ENCODE measurements around the gene SERINC4. TPM values are rescaled to one million over a fixed set of nuclear protein-coding genes. Genes with fewer than 3 reads are reported as not detected.
"Not testable (repeated sequence)": the region's sequence is repeated elsewhere in the genome, so short reads cannot be mapped to it uniquely, and the experiment has no call there.

The SERINC4 gene
- total RNA-seq: under 1 TPM in 2 of 6 experiments, not detected in 4; 0.22 to 0.26 TPM
- long read RNA-seq: 0 reads

GRCh38 chr15:43799945-43800285, at the start of gene SERINC4:
Gene SERINC4, minus strand, starts transcription at chr15:43800220. Its CDS starts 234 bp downstream, at chr15:43799986.
- Histone ChIP-seq H3K9me3 (no peaks in the 10 kb centered on the region), H3K4me3 (peak within 1 kb of the TSS; percentile 81 to 86 (median 85)), H3K4me1 (peaks cover 0 to 8% (median 2%) of the 10 kb centered on the region in 4 donors), H3K27me3 (no peaks in the 10 kb centered on the region), H3K27ac (peak within 1 kb of the TSS; percentile 95 to 99 (median 97)), H3K36me3 (peaks cover 0 to 28% (median 13%) of the 10 kb centered on the region in 4 donors)
- DNase-seq (no peak), ATAC-seq (peak; percentile 2 to 3 (median 2))
- intact Hi-C loops (cut with DNase I): no loop called here
- WGBS (ENCODE audit: insufficient coverage, low coverage, low lambda C conversion rate, missing lambda C conversion rate): 88% methylated on average over 4 of the region's 8 CpGs
- TF ChIP-seq CTCF (IDR thresholded peaks at IDR 0.05) (no peak), POLR2A (IDR thresholded peaks at IDR 0.05) (no peak)

GRCh38 chr15:43845421-43845820, 45.4 kb upstream of the SERINC4 start:
- intact Hi-C loops (cut with DNase I): no loop called here
- Histone ChIP-seq H3K4me3 (no peak overlapping the region), H3K9me3 (no peaks in the 10 kb centered on the region), H3K4me1 (no peaks in the 10 kb centered on the region), H3K27me3 (no peaks in the 10 kb centered on the region), H3K36me3 (no peaks in the 10 kb centered on the region), H3K27ac (no peak overlapping the region)
- no peak for ATAC-seq
- TF ChIP-seq CTCF (IDR thresholded peaks at IDR 0.05) (no peak), POLR2A (IDR thresholded peaks at IDR 0.05) (no peak)
- no peak for DNase-seq

- H3K9me3 ChIP-seq; DNase-seq; H3K27ac ChIP-seq; intact Hi-C loops (cut with DNase I); H3K4me1 ChIP-seq; ATAC-seq; H3K36me3 ChIP-seq; H3K27me3 ChIP-seq; H3K4me3 ChIP-seq: not testable (repeated sequence)
- WGBS (ENCODE audit: insufficient coverage, low coverage, low lambda C conversion rate, missing lambda C conversion rate): 88% methylated on average over 5 of the region's 6 CpGs
Observed at GRCh38 chr15:43832485-43832884, 32.5 kb upstream of the SERINC4 start.

GRCh38 chr15:43831519-43832052, 31.6 kb upstream of the SERINC4 start:
- H3K4me3 ChIP-seq; H3K27me3 ChIP-seq; ATAC-seq; H3K27ac ChIP-seq; intact Hi-C loops (cut with DNase I); H3K4me1 ChIP-seq; H3K9me3 ChIP-seq; H3K36me3 ChIP-seq; DNase-seq: not testable (repeated sequence)
- 93% methylated on average over 14 of the region's 14 CpGs for WGBS (ENCODE audit: insufficient coverage, low coverage, low lambda C conversion rate, missing lambda C conversion rate)

GRCh38 chr15:43830691-43831275, 30.8 kb upstream of the SERINC4 start:
- intact Hi-C loops (cut with DNase I); DNase-seq; ATAC-seq; H3K27ac ChIP-seq; H3K27me3 ChIP-seq; H3K36me3 ChIP-seq; H3K4me3 ChIP-seq; H3K4me1 ChIP-seq; H3K9me3 ChIP-seq: not testable (repeated sequence)
- WGBS (ENCODE audit: insufficient coverage, low coverage, low lambda C conversion rate, missing lambda C conversion rate): 98% methylated on average over 9 of the region's 9 CpGs

- intact Hi-C loops (cut with DNase I); H3K27ac ChIP-seq; H3K4me3 ChIP-seq; H3K36me3 ChIP-seq; H3K4me1 ChIP-seq; H3K9me3 ChIP-seq; H3K27me3 ChIP-seq; DNase-seq; ATAC-seq: not testable (repeated sequence)
- WGBS (ENCODE audit: insufficient coverage, low coverage, low lambda C conversion rate, missing lambda C conversion rate): 75% methylated on average over 5 of the region's 9 CpGs
Observed at GRCh38 chr15:43829951-43830540, 30.0 kb upstream of the SERINC4 start.

Data from right lobe of liver (tissue), 6 donors.